Measurements from ENCODE around the gene EDN1. TPM values are rescaled to one million over a fixed set of nuclear protein-coding genes. Genes with fewer than 3 reads are reported as not detected.
A peak's percentile ranks its signal among the peaks of the same experiment; 100 is the strongest.
"Not testable (repeated sequence)": the region's sequence is repeated elsewhere in the genome, so short reads cannot be mapped to it uniquely, and the experiment has no call there.

The EDN1 gene
- total RNA-seq, 1 donor: 2.2 TPM

DNA sequence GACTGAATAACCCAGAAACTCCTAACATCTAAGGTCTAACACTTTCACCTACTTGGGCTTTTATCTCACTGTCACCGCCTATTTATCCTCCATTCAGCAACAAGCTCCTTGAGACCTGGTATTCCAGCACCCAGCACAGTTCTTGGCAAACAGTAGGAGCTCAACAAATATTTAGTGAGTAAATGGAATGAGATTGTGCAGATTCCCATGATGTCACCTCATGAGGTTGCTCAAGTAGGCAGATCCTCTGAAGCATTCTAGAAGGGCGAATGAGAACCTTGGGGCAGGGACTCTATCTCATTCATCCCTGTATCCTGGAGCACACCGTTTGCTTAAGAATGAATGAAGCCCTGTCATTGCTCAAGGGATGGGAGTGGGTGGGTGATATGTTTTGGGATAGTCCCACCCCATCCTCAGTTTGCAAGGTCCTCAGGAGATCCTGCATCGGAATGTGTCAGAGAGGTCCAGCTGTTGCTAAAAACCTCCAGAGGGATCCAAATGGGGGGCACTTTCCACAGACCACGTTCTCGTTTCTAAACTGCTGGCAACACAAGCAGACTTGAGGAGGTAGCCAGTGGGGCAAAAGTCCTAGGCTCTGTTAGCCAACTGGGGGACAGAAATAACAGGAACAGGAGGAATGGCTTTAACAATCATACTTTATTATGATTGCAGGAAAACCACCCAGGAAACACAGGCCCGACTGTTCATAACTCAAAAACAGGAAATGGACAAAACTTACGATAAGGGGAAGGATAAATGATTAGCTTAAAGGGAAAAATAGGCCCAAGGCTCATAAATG is 42.0 kb downstream of the EDN1 start:
- no peak overlapping the region for H3K4me3 ChIP-seq (ENCODE audit: low read depth, low read length)
- DNase-seq (ENCODE audit: low read depth): no peak
- TF ChIP-seq, protein P1, sequence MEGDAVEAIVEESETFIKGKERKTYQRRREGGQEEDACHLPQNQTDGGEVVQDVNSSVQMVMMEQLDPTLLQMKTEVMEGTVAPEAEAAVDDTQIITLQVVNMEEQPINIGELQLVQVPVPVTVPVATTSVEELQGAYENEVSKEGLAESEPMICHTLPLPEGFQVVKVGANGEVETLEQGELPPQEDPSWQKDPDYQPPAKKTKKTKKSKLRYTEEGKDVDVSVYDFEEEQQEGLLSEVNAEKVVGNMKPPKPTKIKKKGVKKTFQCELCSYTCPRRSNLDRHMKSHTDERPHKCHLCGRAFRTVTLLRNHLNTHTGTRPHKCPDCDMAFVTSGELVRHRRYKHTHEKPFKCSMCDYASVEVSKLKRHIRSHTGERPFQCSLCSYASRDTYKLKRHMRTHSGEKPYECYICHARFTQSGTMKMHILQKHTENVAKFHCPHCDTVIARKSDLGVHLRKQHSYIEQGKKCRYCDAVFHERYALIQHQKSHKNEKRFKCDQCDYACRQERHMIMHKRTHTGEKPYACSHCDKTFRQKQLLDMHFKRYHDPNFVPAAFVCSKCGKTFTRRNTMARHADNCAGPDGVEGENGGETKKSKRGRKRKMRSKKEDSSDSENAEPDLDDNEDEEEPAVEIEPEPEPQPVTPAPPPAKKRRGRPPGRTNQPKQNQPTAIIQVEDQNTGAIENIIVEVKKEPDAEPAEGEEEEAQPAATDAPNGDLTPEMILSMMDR (IDR thresholded peaks at IDR 0.05; ENCODE audit: insufficient read depth, low read depth, low read length): no peak

- H3K4me3 ChIP-seq (ENCODE audit: low read depth, low read length); DNase-seq (ENCODE audit: low read depth): not testable (repeated sequence)
Observed at GRCh38 chr6:12332750-12333079, 42.6 kb downstream of the EDN1 start.

DNA sequence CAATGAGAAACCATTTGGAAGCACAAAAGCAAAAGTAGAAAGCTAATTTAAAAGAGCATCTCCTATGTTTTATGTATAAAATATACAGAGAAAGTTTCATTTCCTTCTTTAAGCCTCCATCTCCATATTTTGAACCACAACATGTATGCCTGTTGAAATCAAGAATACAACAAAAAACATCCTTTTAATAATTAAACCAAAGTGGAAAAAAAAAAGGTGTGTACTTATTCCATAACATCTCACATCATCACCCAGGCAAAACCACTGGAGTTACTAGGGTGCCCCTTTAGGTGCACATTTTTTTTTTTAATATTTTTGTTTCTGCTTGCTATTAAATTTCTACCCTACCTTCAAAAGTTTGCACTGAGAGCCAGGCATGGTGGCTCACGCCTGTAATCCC is 43.0 kb downstream of the EDN1 start:
- no peak overlapping the region for H3K4me3 ChIP-seq (ENCODE audit: low read depth, low read length)
- TF ChIP-seq, protein P1 (IDR thresholded peaks at IDR 0.05; ENCODE audit: insufficient read depth, low read depth, low read length): no peak
- DNase-seq (ENCODE audit: low read depth): no peak

DNA sequence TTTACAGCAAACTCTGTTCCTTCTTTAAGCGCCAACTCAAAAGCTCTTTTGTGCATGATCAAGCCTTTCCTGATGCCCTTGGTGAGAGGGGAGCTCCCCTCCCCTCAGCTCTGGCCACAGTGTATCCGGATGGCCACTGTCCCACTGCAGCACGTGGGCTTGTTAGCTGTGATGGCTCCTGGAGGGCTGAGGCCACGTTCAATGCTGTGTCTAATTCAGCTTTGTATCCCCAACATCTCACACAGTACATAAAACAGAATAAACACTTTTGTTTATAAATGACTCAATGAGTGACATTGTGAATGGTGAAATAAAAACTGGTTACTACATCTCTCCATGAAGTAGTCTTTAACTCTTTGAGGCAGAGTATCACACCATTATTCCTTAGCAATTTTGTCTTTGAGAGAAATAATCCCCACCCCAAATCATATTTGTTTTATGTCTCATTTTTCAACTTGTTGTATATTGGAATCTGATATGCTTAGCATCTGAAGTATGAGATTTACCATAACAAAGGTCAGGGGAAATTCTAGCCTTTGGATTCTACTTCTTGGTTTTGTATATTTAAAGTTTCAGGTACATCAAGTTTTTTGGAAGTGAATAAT is 44.5 kb downstream of the EDN1 start:
- TF ChIP-seq, protein P1 (IDR thresholded peaks at IDR 0.05; ENCODE audit: insufficient read depth, low read depth, low read length): no peak
- peak; percentile 41 for DNase-seq (ENCODE audit: low read depth)

GRCh38 chr6:12335131-12335527 is 45.0 kb downstream of the EDN1 start:
- TF ChIP-seq, protein P1 (IDR thresholded peaks at IDR 0.05; ENCODE audit: insufficient read depth, low read depth, low read length): no peak
- no peak overlapping the region for H3K4me3 ChIP-seq (ENCODE audit: low read depth, low read length)
- no peak for DNase-seq (ENCODE audit: low read depth)

More for the DNA sequence above, 44.5 kb downstream of the EDN1 start:
- H3K4me3 ChIP-seq (ENCODE audit: low read depth, low read length): no peak overlapping the region

DNA sequence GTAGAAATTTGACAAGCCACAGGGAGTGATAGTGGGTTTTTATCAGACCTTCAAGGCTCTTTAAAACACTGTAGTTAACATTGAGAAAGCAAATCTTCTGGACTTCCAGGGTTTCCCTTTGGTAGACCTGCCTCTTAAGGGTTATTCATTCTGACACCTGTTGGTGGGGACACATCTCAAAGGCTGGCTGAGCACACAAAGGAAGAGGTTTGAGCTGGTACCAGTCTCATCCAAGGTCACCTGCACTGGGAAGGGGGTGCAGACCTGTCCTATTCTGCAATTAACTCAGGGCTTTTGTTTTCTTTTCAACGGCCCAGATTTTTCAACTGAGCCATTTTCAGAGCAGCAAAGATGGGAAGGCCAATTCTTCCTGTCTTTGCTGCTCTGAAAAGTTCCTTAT is 45.6 kb downstream of the EDN1 start:
- no peak for DNase-seq (ENCODE audit: low read depth)
- TF ChIP-seq, protein P1 (IDR thresholded peaks at IDR 0.05; ENCODE audit: insufficient read depth, low read depth, low read length): no peak
- no peak overlapping the region for H3K4me3 ChIP-seq (ENCODE audit: low read depth, low read length)

DNA sequence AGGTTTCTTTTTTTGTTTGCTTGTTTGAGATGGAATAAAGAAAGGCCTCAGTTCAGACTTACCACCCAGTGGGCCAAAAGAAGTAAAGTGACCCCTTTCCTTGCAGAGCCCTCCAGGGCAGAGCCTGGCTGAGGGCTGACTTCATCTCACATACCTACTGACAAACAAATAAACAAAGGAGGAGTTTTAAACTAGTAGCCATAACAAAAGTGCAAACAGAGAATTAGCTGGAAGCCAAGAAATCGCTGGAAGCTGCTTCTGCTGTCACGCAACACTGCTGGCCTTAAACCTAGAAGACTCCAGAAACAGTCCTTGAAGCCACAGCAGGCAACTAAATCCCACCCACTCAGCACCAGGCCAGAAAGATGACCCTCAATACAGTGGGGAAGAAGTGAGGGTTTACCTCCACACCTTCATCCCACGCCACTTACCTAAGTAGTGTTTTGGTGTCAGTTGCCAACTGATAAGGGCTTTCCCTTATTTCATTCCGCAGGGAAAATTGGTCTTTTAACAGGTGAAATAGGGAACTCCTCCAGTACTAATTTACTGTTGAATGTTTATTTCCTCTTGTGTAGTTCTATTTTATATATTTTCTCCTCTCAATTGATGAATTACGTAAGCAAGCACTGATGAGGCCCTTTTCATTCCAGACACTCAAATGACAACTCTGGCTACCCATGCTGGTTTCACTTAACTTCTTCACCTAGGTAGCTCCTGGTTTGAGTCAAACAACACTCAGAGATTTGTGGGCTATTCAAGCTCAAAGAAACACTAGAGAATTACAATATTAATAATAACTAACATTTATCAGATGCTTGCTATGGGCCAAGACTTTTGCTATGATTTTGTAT is 46.2 kb downstream of the EDN1 start:
- peak; percentile 37 for DNase-seq (ENCODE audit: low read depth)
- TF ChIP-seq, protein P1 (IDR thresholded peaks at IDR 0.05; ENCODE audit: insufficient read depth, low read depth, low read length): no peak
- no peak overlapping the region for H3K4me3 ChIP-seq (ENCODE audit: low read depth, low read length)
